Transverse colon (tissue), 4 donors: ENCODE measurements around the gene CCNY. TPM values are rescaled to one million over a fixed set of nuclear protein-coding genes. Genes with fewer than 3 reads are reported as not detected.

Source experiments
- DNase-seq: peaks from one replicate; pipeline ENCODE4 v3.0.0-alpha.2; 2019
- H3K27ac ChIP-seq, 4 donors: fragments of 200-600 bp; sonication (generic); 2 replicates each; pipeline ENCODE4 v1.5.1; 2016 to 2018; ENCODE audit warnings: inconsistent platforms in 4 of 4
- H3K27me3 ChIP-seq: fragments of 200-600 bp; sonication (generic); 2 replicates; pipeline ENCODE4 v1.5.1; 2017; ENCODE audit warnings: inconsistent platforms
- H3K36me3 ChIP-seq, 4 donors: fragments of 200-600 bp; sonication (generic); 2 replicates each; pipeline ENCODE4 v1.5.1; 2017 to 2019; ENCODE audit warnings: inconsistent platforms in 4 of 4
- H3K4me1 ChIP-seq, 4 donors: fragments of 200-600 bp; sonication (generic); 2 replicates each; pipeline ENCODE4 v1.5.1; 2017 to 2020; ENCODE audit warnings: inconsistent platforms in 4 of 4
- H3K4me3 ChIP-seq, 4 donors: fragments of 200-600 bp; sonication (generic); 1 replicate in 1 of 4; 2 replicates in 3 of 4; pipeline versions ENCODE4 v1.5.1 to v1.6.1; 2017 to 2019; ENCODE audit warnings: inconsistent platforms in 4 of 4
- H3K9me3 ChIP-seq, 2 donors: fragments of 200-600 bp; sonication (generic); 2 replicates each; pipeline ENCODE4 v1.5.1; 2017 to 2019; ENCODE audit warnings: inconsistent platforms in 2 of 2
- EP300 ChIP-seq: sonication (generic); formaldehyde crosslinking; IDR thresholded peaks from one replicate; pipeline ENCODE4 v1.6.1; 2017; ENCODE audit warnings: antibody characterized with exemption, low read depth
- POLR2A ChIP-seq: fragments of 450-650 bp; IDR thresholded peaks from one replicate; pipeline ENCODE4 v1.6.1; 2016; ENCODE audit warnings: antibody characterized with exemption, mild to moderate bottlenecking, moderate library complexity
- POLR2AphosphoS5 ChIP-seq, 3 donors: sonication (generic); formaldehyde crosslinking; IDR thresholded peaks; one replicate each; pipeline ENCODE4 v1.6.1; 2016; ENCODE audit warnings: antibody characterized with exemption in 3 of 3
- WGBS, 2 donors: methylation state at CpG; one replicate each; pipeline ENCODE4 v1.1.5; 2018; ENCODE audit warnings: low coverage in 1 of 2; 5-methylcytosine and 5-hydroxymethylcytosine counted together
- in situ Hi-C, 4 donors: fragments of 200-750 bp; cut with MboI; loops; one replicate each; pipeline versions ENCODE4 v1.15.0 to v1.15.1; 2017; ENCODE audit warnings: low sequenced_read_pairs in 3 of 4, low pct_ligation_motif_present in 1 of 4, low pct_unique_long_range_greater_than_20kb in 1 of 4
- intact Hi-C: fragments of 100-400 bp; cut with DNase I; formaldehyde crosslinking; loops from one replicate; pipeline ENCODE4 v1.15.1; 2023; ENCODE audit warnings: low total_unique reads
- total RNA-seq, 4 donors: library from RNA; depleted of rRNA; stranded (reverse); fragments of >200 nt; gene quantifications; one replicate each; pipeline ENCODE4 v1.1.0, GENCODE V29; 2016
- TF ChIP-seq, protein P1 (sequence below), 5 experiments: fragments of 200-600 bp in 3 of 5; fragments of 450-650 bp in 2 of 5; sonication (generic) in 3 of 5; IDR thresholded peaks; 1 replicate in 2 of 5; 2 replicates in 3 of 5; pipeline ENCODE4 v1.5.1; 2016 to 2017; ENCODE audit warnings: antibody characterized with exemption in 5 of 5, inconsistent platforms in 3 of 5, mild to moderate bottlenecking in 2 of 5, moderate library complexity in 1 of 5

The CCNY gene
- total RNA-seq, 4 donors from 2014 or later, result 19.5 to 53.9 (median 41.4) TPM

GRCh38 chr10:35384265-35384868, 48.1 kb downstream of the CCNY start:
- Histone ChIP-seq H3K4me1 (peaks cover 5 to 27% (median 16%) of the 10 kb centered on the region in 4 donors), H3K9me3 (no peaks in the 10 kb centered on the region), H3K4me3 (no peak overlapping the region), H3K27me3 (no peaks in the 10 kb centered on the region), H3K36me3 (no peaks in the 10 kb centered on the region), H3K27ac (no peak overlapping the region)
- in situ Hi-C loops (no loop called here), intact Hi-C loops (no loop called here)
- no peak for DNase-seq
- 90 to 96% methylated on average over 5 to 10 of the region's 10 CpGs for WGBS, 2 donors
- TF ChIP-seq POLR2A (no peak), POLR2AphosphoS5 (IDR thresholded peaks at IDR 0.05) (no peak), EP300 (no peak)
- TF ChIP-seq, protein P1, sequence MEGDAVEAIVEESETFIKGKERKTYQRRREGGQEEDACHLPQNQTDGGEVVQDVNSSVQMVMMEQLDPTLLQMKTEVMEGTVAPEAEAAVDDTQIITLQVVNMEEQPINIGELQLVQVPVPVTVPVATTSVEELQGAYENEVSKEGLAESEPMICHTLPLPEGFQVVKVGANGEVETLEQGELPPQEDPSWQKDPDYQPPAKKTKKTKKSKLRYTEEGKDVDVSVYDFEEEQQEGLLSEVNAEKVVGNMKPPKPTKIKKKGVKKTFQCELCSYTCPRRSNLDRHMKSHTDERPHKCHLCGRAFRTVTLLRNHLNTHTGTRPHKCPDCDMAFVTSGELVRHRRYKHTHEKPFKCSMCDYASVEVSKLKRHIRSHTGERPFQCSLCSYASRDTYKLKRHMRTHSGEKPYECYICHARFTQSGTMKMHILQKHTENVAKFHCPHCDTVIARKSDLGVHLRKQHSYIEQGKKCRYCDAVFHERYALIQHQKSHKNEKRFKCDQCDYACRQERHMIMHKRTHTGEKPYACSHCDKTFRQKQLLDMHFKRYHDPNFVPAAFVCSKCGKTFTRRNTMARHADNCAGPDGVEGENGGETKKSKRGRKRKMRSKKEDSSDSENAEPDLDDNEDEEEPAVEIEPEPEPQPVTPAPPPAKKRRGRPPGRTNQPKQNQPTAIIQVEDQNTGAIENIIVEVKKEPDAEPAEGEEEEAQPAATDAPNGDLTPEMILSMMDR (IDR thresholded peaks at IDR 0.05), result no peak

DNA sequence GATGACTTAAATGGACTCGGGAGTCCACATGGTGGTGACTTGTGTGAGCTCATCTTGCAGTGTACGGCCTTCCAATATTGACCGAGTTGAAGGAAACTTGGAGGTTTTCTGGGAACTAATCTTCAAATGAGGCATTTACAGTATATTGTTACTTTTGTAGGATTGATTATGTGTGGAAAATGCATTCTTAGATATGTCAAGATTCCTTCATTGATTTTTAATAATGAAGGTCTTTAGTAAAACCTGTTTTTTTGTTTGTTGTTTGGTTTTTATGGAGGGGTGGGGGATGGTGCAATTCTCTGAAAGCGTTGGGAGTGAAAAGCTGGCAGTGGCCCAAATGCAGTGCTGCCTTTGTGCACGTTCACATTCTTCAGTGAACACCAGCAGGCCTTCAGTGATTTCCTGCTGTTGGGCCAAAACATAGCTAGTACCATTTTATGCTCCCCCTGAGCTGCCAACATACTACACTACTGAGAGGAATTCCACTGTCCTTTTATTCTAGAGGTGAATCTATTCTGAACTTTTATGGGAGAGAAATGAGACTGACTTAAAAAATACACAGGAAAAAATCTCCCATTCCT, 50.4 kb downstream of the CCNY start:
- no peak for DNase-seq
- Histone ChIP-seq H3K27me3 (no peaks in the 10 kb centered on the region), H3K4me3 (no peak overlapping the region), H3K4me1 (peaks cover 0 to 16% (median 11%) of the 10 kb centered on the region in 4 donors), H3K9me3 (peaks cover 0 to 5% of the 10 kb centered on the region in 2 donors), H3K36me3 (no peaks in the 10 kb centered on the region), H3K27ac (no peak overlapping the region)
- intact Hi-C loops, result no loop called here
- TF ChIP-seq POLR2AphosphoS5 (IDR thresholded peaks at IDR 0.05), result no peak
- no peak for TF ChIP-seq EP300
- TF ChIP-seq, protein P1 (IDR thresholded peaks at IDR 0.05), result no peak
- TF ChIP-seq POLR2A, result no peak
- WGBS, 2 donors, result 61 to 69% methylated on average over 5 of the region's 5 CpGs
- in situ Hi-C loops, result no loop called here

- WGBS, 2 donors, result 57 to 71% methylated on average over 1 to 2 of the region's 2 CpGs
These were observed 51.5 kb downstream of the CCNY start for GRCh38 chr10:35387768-35388167.

DNA sequence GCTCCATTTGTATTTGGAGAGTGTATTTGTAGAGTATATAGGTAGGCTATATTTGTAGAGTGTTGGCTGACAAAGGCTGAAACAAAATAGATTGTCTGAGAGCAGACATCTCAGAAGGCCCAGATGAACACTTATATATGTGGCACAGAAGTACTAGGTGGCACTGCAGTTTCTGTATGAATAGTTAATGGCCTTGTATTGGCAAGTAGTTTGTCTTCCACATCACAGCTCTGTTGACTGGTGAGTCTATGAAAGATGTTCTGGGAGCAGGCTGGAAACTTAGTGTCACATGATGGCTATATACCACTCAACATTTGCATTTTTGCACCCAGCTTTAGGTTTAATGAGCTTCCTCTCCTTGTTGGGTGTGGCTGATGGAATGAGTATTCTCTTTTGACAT, 51.9 kb downstream of the CCNY start:
- TF ChIP-seq POLR2A (no peak), POLR2AphosphoS5 (IDR thresholded peaks at IDR 0.05) (no peak), EP300 (no peak)
- TF ChIP-seq, protein P1 (IDR thresholded peaks at IDR 0.05), result no peak
- peaks cover 0 to 5% of the 10 kb centered on the region in 2 donors for H3K9me3 ChIP-seq
- intact Hi-C loops (no loop called here), in situ Hi-C loops (no loop called here)
- H3K4me3 ChIP-seq, result no peak overlapping the region
- DNase-seq, result no peak
- H3K27me3 ChIP-seq, result no peaks in the 10 kb centered on the region
- H3K36me3 ChIP-seq, result no peaks in the 10 kb centered on the region
- H3K4me1 ChIP-seq, result peaks cover 0 to 16% (median 11%) of the 10 kb centered on the region in 4 donors
- no peak overlapping the region for H3K27ac ChIP-seq

More at GRCh38 chr10:35387768-35388167, 51.5 kb downstream of the CCNY start:
- Histone ChIP-seq H3K4me1 (peaks cover 0 to 16% (median 11%) of the 10 kb centered on the region in 4 donors), H3K36me3 (no peaks in the 10 kb centered on the region), H3K27ac (no peak overlapping the region), H3K27me3 (no peaks in the 10 kb centered on the region), H3K9me3 (peaks cover 0 to 5% of the 10 kb centered on the region in 2 donors), H3K4me3 (no peak overlapping the region)
- no peak for TF ChIP-seq POLR2AphosphoS5 (IDR thresholded peaks at IDR 0.05)
- no peak for TF ChIP-seq EP300
- no peak for TF ChIP-seq POLR2A
- TF ChIP-seq, protein P1 (IDR thresholded peaks at IDR 0.05), result no peak
- in situ Hi-C loops, result no loop called here
- intact Hi-C loops, result no loop called here
- no peak for DNase-seq
